Panc1 (cell line): ENCODE results near the gene IL34.

Experiments used
- POLR2AphosphoS5 ChIP-seq: IDR thresholded peaks from 2 replicates; pipeline ENCODE4 v1.6.1; 2012; ENCODE audit warnings: mild to moderate bottlenecking, low read depth, low read length, moderate library complexity
- SIN3A ChIP-seq: IDR thresholded peaks from 2 replicates; pipeline ENCODE4 v1.6.1; 2012; ENCODE audit warnings: low read depth, mild to moderate bottlenecking, low read length, moderate library complexity, borderline replicate concordance; ENCODE audit not compliant: insufficient read depth
- TCF7L2 ChIP-seq: IDR thresholded peaks from 2 replicates; pipeline ENCODE4 v1.6.1; 2011; ENCODE audit warnings: mild to moderate bottlenecking, low read depth, low read length, inconsistent platforms
- TF ChIP-seq, protein P1 (sequence below): fragments of 450-650 bp; IDR thresholded peaks from 2 replicates; pipeline ENCODE4 v1.5.1; 2017; ENCODE audit warnings: mild to moderate bottlenecking
- TF ChIP-seq, protein P2 (sequence below), 2 experiments: IDR thresholded peaks; 2 replicates each; pipeline ENCODE4 v1.6.1; 2011 to 2012; ENCODE audit warnings: low read depth in 2 of 2, control low read depth in 1 of 2, low read length in 1 of 2, mild to moderate bottlenecking in 1 of 2, moderate library complexity in 1 of 2; ENCODE audit not compliant: insufficient read depth in 1 of 2

DNA sequence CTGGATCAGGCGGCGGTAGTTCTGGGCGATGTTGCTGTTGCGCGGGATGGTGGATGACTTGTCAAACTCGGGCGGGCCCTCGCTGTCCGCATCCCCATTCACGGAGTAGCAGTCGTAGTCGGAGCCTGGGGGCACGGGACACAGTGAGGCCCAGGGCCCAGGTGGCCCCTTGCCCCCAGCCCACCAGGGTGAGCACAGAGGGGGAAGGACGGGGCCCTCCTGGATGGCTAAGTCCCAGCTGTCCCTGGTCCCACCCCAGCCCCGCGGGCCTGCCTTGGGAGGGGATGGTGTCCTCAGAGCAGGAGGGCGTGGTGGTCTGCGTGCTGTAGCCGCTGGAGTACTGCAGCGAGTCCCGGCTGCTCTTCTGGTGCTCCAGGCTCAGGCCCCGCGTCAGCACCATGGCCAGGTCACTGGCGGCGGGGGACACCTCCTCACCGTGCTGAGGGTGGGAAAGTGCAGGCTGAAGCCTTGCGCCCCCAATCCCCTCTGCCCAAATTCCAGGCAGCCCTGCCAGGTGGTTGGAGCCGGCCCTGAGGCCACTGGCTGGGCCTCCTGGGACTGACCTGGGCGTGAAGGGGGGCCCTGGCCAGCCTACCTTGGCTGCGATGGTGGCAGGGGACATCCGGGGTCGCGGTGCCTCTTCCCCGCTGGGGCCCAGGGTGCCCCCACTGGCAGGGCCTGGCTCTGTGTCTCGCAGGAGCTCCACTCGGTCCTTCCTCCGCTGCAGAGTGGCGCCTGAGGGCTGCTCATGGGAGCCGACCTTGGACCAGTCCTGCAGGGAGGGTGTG lies 18.2 kb downstream of the IL34 start:
- TF ChIP-seq, protein P1, sequence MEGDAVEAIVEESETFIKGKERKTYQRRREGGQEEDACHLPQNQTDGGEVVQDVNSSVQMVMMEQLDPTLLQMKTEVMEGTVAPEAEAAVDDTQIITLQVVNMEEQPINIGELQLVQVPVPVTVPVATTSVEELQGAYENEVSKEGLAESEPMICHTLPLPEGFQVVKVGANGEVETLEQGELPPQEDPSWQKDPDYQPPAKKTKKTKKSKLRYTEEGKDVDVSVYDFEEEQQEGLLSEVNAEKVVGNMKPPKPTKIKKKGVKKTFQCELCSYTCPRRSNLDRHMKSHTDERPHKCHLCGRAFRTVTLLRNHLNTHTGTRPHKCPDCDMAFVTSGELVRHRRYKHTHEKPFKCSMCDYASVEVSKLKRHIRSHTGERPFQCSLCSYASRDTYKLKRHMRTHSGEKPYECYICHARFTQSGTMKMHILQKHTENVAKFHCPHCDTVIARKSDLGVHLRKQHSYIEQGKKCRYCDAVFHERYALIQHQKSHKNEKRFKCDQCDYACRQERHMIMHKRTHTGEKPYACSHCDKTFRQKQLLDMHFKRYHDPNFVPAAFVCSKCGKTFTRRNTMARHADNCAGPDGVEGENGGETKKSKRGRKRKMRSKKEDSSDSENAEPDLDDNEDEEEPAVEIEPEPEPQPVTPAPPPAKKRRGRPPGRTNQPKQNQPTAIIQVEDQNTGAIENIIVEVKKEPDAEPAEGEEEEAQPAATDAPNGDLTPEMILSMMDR = no peak
- no peak for TF ChIP-seq POLR2AphosphoS5
- no peak for TF ChIP-seq SIN3A
- TF ChIP-seq, protein P2, sequence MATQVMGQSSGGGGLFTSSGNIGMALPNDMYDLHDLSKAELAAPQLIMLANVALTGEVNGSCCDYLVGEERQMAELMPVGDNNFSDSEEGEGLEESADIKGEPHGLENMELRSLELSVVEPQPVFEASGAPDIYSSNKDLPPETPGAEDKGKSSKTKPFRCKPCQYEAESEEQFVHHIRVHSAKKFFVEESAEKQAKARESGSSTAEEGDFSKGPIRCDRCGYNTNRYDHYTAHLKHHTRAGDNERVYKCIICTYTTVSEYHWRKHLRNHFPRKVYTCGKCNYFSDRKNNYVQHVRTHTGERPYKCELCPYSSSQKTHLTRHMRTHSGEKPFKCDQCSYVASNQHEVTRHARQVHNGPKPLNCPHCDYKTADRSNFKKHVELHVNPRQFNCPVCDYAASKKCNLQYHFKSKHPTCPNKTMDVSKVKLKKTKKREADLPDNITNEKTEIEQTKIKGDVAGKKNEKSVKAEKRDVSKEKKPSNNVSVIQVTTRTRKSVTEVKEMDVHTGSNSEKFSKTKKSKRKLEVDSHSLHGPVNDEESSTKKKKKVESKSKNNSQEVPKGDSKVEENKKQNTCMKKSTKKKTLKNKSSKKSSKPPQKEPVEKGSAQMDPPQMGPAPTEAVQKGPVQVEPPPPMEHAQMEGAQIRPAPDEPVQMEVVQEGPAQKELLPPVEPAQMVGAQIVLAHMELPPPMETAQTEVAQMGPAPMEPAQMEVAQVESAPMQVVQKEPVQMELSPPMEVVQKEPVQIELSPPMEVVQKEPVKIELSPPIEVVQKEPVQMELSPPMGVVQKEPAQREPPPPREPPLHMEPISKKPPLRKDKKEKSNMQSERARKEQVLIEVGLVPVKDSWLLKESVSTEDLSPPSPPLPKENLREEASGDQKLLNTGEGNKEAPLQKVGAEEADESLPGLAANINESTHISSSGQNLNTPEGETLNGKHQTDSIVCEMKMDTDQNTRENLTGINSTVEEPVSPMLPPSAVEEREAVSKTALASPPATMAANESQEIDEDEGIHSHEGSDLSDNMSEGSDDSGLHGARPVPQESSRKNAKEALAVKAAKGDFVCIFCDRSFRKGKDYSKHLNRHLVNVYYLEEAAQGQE (IDR thresholded peaks at IDR 0.05; ENCODE audit: insufficient read depth in 1 of 2, low read depth in 2 of 2, low read length in 1 of 2) = peak; percentile 55; a peak in 3 of 4 replicates
- no peak for TF ChIP-seq TCF7L2
